HEK293 (cell line): ENCODE measurements around the gene ZNF438.

Experiments
- CTCF ChIA-PET: fragments of 350-600 bp; formaldehyde crosslinking; extraction: SDS; loops from one replicate; lab custom pipeline; 2021; ENCODE audit warnings: antibody characterized with exemption; lab: Yijun Ruan, JAX
- POLR2A ChIA-PET: fragments of 300-600 bp; formaldehyde crosslinking; extraction: SDS; loops from one replicate; lab custom pipeline; 2020; ENCODE audit warnings: antibody characterized with exemption, inconsistent platforms; lab: Yijun Ruan, JAX
- H3K27ac ChIP-seq: fragments of 200-500 bp; sonication (Bioruptor generic); 2 replicates; pipeline ENCODE4 v1.5.1; 2014; ENCODE audit warnings: low read depth, low read length, control low read depth, inconsistent platforms; ENCODE audit errors: extremely low read depth
- H3K36me3 ChIP-seq, 2 experiments: fragments of 200-500 bp in 1 of 2; sonication (Bioruptor generic) in 1 of 2; 1 replicate in 1 of 2; 2 replicates in 1 of 2; pipeline ENCODE4 v1.5.1; 2014 to 2017; ENCODE audit warnings: inconsistent platforms in 2 of 2, low read length in 2 of 2; ENCODE audit not compliant: control insufficient read depth in 2 of 2, insufficient read depth in 1 of 2
- H3K4me1 ChIP-seq: fragments of 200-500 bp; sonication (Bioruptor generic); 2 replicates; pipeline ENCODE4 v1.5.1; 2014; ENCODE audit warnings: mild to moderate bottlenecking, low read length, inconsistent platforms; ENCODE audit not compliant: control insufficient read depth, insufficient read depth
- H3K4me3 ChIP-seq: 2 replicates; pipeline ENCODE4 v1.5.1; 2011; ENCODE audit warnings: low read depth, mild to moderate bottlenecking, control low read depth, low read length, moderate library complexity
- H3K9me3 ChIP-seq: fragments of 200-500 bp; sonication (Bioruptor generic); 2 replicates; pipeline ENCODE4 v1.5.1; 2014; ENCODE audit warnings: low read depth, low read length, inconsistent platforms; ENCODE audit not compliant: control insufficient read depth, insufficient read depth
- OSR2 ChIP-seq: fragments of 450-650 bp; formaldehyde crosslinking; IDR thresholded peaks from 2 replicates; pipeline ENCODE4 v1.5.1; 2016; ENCODE audit warnings: missing biosample characterization, missing genetic modification characterization
- PRDM10 ChIP-seq: fragments of 450-650 bp; formaldehyde crosslinking; IDR thresholded peaks from 2 replicates; pipeline ENCODE4 v1.5.1; 2016; ENCODE audit warnings: missing biosample characterization, missing genetic modification characterization
- RBAK ChIP-seq: fragments of 450-650 bp; formaldehyde crosslinking; IDR thresholded peaks from 2 replicates; pipeline ENCODE4 v1.5.1; 2016; ENCODE audit warnings: missing biosample characterization, missing genetic modification characterization
- YY2 ChIP-seq: fragments of 450-650 bp; formaldehyde crosslinking; IDR thresholded peaks from 2 replicates; pipeline ENCODE4 v1.5.1; 2016; ENCODE audit warnings: missing biosample characterization, missing genetic modification characterization
- ZBTB20 ChIP-seq: fragments of 450-650 bp; formaldehyde crosslinking; IDR thresholded peaks from 2 replicates; pipeline ENCODE4 v1.5.1; 2016; ENCODE audit warnings: missing biosample characterization, missing genetic modification characterization
- ZBTB6 ChIP-seq: fragments of 450-650 bp; formaldehyde crosslinking; IDR thresholded peaks from 2 replicates; pipeline ENCODE4 v1.5.1; 2017; ENCODE audit warnings: missing biosample characterization, missing genetic modification characterization
- ZIC2 ChIP-seq: fragments of 450-650 bp; formaldehyde crosslinking; IDR thresholded peaks from 2 replicates; pipeline ENCODE4 v1.5.1; 2016; ENCODE audit warnings: missing biosample characterization, missing genetic modification characterization
- ZNF169 ChIP-seq: fragments of 450-650 bp; formaldehyde crosslinking; IDR thresholded peaks from 2 replicates; pipeline ENCODE4 v1.5.1; 2016; ENCODE audit warnings: missing biosample characterization, missing genetic modification characterization
- ZNF341 ChIP-seq: fragments of 450-650 bp; formaldehyde crosslinking; IDR thresholded peaks from 2 replicates; pipeline ENCODE4; 2016; ENCODE audit warnings: low read depth, missing biosample characterization, missing genetic modification characterization
- ZNF513 ChIP-seq: fragments of 450-650 bp; IDR thresholded peaks from 2 replicates; pipeline ENCODE4 v1.5.1; 2018; ENCODE audit warnings: missing biosample characterization, missing genetic modification characterization
- ZNF548 ChIP-seq: fragments of 450-650 bp; formaldehyde crosslinking; IDR thresholded peaks from 2 replicates; pipeline ENCODE4 v1.5.1; 2016; ENCODE audit warnings: missing biosample characterization, missing genetic modification characterization
- ZNF580 ChIP-seq: fragments of 450-650 bp; formaldehyde crosslinking; IDR thresholded peaks from 2 replicates; pipeline ENCODE4 v1.5.1; 2016; ENCODE audit warnings: missing biosample characterization, missing genetic modification characterization
- ZNF660 ChIP-seq: fragments of 450-650 bp; IDR thresholded peaks from 2 replicates; pipeline ENCODE4 v1.5.1; 2018; ENCODE audit warnings: missing biosample characterization, mild to moderate bottlenecking, missing genetic modification characterization
- ZNF664 ChIP-seq: fragments of 450-650 bp; formaldehyde crosslinking; IDR thresholded peaks from 2 replicates; pipeline ENCODE4 v1.5.1; 2016; ENCODE audit warnings: missing biosample characterization, missing genetic modification characterization
- ZNF670 ChIP-seq: fragments of 450-650 bp; formaldehyde crosslinking; IDR thresholded peaks from 2 replicates; pipeline ENCODE4 v1.5.1; 2016; ENCODE audit warnings: missing biosample characterization, missing genetic modification characterization, low read depth
- TF ChIP-seq, protein P1 (sequence below): fragments of 450-650 bp; formaldehyde crosslinking; IDR thresholded peaks from 2 replicates; pipeline ENCODE4 v1.5.1; 2016; ENCODE audit warnings: missing biosample characterization, missing genetic modification characterization, borderline replicate concordance
- TF ChIP-seq, protein P2 (sequence below): fragments of 450-650 bp; formaldehyde crosslinking; IDR thresholded peaks from 2 replicates; pipeline ENCODE4 v1.5.1; 2016; ENCODE audit warnings: missing biosample characterization, missing genetic modification characterization
- TF ChIP-seq, protein P3 (sequence below): fragments of 450-650 bp; formaldehyde crosslinking; IDR thresholded peaks from 2 replicates; pipeline ENCODE4 v1.5.1; 2016; ENCODE audit warnings: missing biosample characterization, missing genetic modification characterization

The ZNF438 gene

GRCh38 chr10:30968711-30969110 lies 63.0 kb downstream of the ZNF438 start:
- no peak overlapping the region for H3K27ac ChIP-seq
- ChIA-PET CTCF (no interaction called here), POLR2A (no interaction called here)
- H3K36me3 ChIP-seq = no peaks in the 10 kb centered on the region
- no peaks in the 10 kb centered on the region for H3K9me3 ChIP-seq
- TF ChIP-seq ZBTB6 (tag by site-specific recombination) (no peak), PRDM10 (tag by site-specific recombination) (no peak), ZNF341 (tag by site-specific recombination) (no peak), ZIC2 (tag by site-specific recombination) (no peak), ZNF548 (tag by site-specific recombination) (no peak), OSR2 (no peak)
- TF ChIP-seq, protein P1, sequence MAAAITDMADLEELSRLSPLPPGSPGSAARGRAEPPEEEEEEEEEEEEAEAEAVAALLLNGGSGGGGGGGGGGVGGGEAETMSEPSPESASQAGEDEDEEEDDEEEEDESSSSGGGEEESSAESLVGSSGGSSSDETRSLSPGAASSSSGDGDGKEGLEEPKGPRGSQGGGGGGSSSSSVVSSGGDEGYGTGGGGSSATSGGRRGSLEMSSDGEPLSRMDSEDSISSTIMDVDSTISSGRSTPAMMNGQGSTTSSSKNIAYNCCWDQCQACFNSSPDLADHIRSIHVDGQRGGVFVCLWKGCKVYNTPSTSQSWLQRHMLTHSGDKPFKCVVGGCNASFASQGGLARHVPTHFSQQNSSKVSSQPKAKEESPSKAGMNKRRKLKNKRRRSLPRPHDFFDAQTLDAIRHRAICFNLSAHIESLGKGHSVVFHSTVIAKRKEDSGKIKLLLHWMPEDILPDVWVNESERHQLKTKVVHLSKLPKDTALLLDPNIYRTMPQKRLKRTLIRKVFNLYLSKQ (tag by site-specific recombination) = no peak
- H3K4me1 ChIP-seq = no peaks in the 10 kb centered on the region
- H3K4me3 ChIP-seq = no peak overlapping the region

DNA sequence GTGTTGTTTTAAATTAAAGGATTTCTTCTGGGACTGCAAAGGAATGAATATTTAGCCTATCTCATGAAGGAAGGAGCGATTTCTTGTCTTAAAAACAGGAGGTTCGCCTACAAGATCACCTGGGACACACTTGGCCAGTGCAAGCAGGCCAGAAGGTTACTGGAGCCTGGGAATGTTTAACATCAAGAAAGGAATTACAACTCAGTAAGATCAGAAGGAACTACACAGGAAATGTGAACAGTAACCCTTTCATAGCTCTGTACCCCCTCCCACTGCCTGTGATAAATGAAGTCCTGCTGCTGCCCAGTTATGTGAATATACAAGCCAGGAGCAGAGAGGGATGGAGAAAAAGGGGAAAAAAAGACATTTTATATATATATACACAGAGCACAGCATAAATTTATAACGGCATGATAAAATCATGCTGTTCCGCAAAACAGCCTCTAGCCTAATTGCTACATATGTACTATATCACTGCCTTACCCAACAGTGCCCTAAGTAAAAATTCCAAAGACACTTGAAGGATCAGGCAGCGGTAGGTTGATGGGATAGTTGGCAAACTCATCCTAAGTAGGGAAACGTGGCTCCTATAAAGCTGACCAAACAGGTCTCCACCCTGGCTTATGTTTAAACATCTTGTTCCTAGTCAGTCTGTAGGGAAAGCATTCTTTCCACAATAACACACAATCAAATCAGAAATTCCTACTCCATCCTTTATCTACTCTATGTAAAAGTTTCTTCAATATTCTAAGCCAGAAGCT lies 63.8 kb downstream of the ZNF438 start:
- POLR2A ChIA-PET = no interaction called here
- Histone ChIP-seq H3K27ac (no peak overlapping the region), H3K4me3 (no peak overlapping the region), H3K9me3 (no peaks in the 10 kb centered on the region), H3K36me3 (no peaks in the 10 kb centered on the region), H3K4me1 (no peaks in the 10 kb centered on the region)
- CTCF ChIA-PET = no interaction called here
- TF ChIP-seq, protein P1 (tag by site-specific recombination) = no peak
- TF ChIP-seq, protein P2, sequence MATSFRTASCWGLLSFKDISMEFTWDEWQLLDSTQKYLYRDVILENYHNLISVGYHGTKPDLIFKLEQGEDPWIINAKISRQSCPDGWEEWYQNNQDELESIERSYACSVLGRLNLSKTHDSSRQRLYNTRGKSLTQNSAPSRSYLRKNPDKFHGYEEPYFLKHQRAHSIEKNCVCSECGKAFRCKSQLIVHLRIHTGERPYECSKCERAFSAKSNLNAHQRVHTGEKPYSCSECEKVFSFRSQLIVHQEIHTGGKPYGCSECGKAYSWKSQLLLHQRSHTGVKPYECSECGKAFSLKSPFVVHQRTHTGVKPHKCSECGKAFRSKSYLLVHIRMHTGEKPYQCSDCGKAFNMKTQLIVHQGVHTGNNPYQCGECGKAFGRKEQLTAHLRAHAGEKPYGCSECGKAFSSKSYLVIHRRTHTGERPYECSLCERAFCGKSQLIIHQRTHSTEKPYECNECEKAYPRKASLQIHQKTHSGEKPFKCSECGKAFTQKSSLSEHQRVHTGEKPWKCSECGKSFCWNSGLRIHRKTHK = no peak
- no peak for TF ChIP-seq ZNF580 (tag by site-specific recombination)
- TF ChIP-seq ZNF660 (tag by site-specific recombination) = no peak
- no peak for TF ChIP-seq ZNF670 (tag by site-specific recombination)
- no peak for TF ChIP-seq YY2 (tag by site-specific recombination)
- TF ChIP-seq ZNF169 (tag by site-specific recombination) = no peak
- no peak for TF ChIP-seq ZNF513 (tag by site-specific recombination)
- no peak for TF ChIP-seq RBAK (tag by site-specific recombination)
- TF ChIP-seq, protein P3, sequence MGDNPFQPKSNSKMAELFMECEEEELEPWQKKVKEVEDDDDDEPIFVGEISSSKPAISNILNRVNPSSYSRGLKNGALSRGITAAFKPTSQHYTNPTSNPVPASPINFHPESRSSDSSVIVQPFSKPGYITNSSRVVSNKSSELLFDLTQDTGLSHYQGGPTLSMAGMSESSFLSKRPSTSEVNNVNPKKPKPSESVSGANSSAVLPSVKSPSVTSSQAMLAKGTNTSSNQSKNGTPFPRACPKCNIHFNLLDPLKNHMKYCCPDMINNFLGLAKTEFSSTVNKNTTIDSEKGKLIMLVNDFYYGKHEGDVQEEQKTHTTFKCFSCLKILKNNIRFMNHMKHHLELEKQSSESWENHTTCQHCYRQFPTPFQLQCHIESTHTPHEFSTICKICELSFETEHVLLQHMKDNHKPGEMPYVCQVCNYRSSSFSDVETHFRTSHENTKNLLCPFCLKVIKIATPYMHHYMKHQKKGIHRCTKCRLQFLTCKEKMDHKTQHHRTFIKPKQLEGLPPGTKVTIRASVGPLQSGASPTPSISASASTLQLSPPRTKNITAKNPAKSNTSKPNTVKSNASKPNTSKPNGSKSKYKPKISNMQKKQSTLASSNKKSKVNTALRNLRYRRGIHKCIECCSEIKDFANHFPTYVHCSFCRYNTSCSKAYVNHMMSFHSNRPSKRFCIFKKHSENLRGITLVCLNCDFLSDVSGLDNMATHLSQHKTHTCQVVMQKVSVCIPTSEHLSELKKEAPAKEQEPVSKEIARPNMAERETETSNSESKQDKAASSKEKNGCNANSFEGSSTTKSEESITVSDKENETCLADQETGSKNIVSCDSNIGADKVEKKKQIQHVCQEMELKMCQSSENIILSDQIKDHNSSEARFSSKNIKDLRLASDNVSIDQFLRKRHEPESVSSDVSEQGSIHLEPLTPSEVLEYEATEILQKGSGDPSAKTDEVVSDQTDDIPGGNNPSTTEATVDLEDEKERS (tag by site-specific recombination) = no peak
- no peak for TF ChIP-seq ZBTB20
- TF ChIP-seq ZNF664 (tag by site-specific recombination) = no peak
